PC-9 (cell line): ENCODE data around the gene RNU7-1. TPM values are rescaled to one million over a fixed set of nuclear protein-coding genes. Genes with fewer than 3 reads are reported as not detected.
A peak's percentile ranks its signal among the peaks of the same experiment; 100 is the strongest.

Experiments
- BruUV-seq: library from RNA; stranded (reverse); fragments of 400-500 nt; replicated peaks from 2 replicates; lab custom pipeline; 2021; lab: Mats Ljungman, UMichigan
- CTCF ChIA-PET: fragments of 300-600 bp; sonication (Branson Sonifier 250); formaldehyde crosslinking; loops from one replicate; lab custom pipeline; 2022; ENCODE audit warnings: antibody characterized with exemption; lab: Charles Lee
- POLR2A ChIA-PET: fragments of 300-600 bp; sonication (Branson Sonifier 250); formaldehyde crosslinking; loops from one replicate; lab custom pipeline; 2022; ENCODE audit warnings: antibody characterized with exemption; ENCODE audit not compliant: unreplicated experiment; lab: Charles Lee
- DNase-seq, 2 experiments: peaks; one replicate each; pipeline versions ENCODE4 v3.0.0 to v3.0.0-alpha.2; 2015 to 2022; ENCODE audit warnings: mixed read lengths in 1 of 2
- H2AFZ ChIP-seq: fragments of 200-600 bp; sonication (generic); 2 replicates; pipeline ENCODE4 v1.8.1; 2017; ENCODE audit warnings: antibody characterized with exemption
- H3F3A ChIP-seq: fragments of 200-600 bp; sonication (generic); 2 replicates; pipeline ENCODE4 v1.8.1; 2017; ENCODE audit warnings: antibody characterized with exemption, mild to moderate bottlenecking, low read depth; ENCODE audit not compliant: insufficient read depth
- H3K27ac ChIP-seq: fragments of 200-600 bp; sonication (generic); 2 replicates; pipeline ENCODE4 v1.6.1; 2016; ENCODE audit warnings: mixed run types
- H3K27me3 ChIP-seq: fragments of 200-600 bp; sonication (generic); 2 replicates; pipeline ENCODE4 v1.6.1; 2016; ENCODE audit warnings: low read depth, mixed run types; ENCODE audit not compliant: insufficient read depth
- H3K36me3 ChIP-seq: fragments of 200-600 bp; sonication (generic); 2 replicates; pipeline ENCODE4 v1.6.1; 2016; ENCODE audit warnings: low read depth, mixed run types
- H3K4me1 ChIP-seq: fragments of 200-600 bp; sonication (generic); replicated peaks from 2 replicates; pipeline ENCODE4 v1.6.1; 2016; ENCODE audit warnings: mixed run types; ENCODE audit not compliant: insufficient read depth
- H3K4me2 ChIP-seq: fragments of 200-600 bp; sonication (generic); 2 replicates; pipeline ENCODE4 v1.6.1; 2017; ENCODE audit warnings: mixed run types
- H3K4me3 ChIP-seq: fragments of 200-600 bp; sonication (generic); 2 replicates; pipeline ENCODE4 v1.6.1; 2016; ENCODE audit warnings: mixed run types
- H3K79me2 ChIP-seq: fragments of 200-600 bp; sonication (generic); 2 replicates; pipeline ENCODE4 v1.6.1; 2017; ENCODE audit warnings: low read depth, mixed run types
- H3K9me2 ChIP-seq: fragments of 200-600 bp; sonication (generic); 2 replicates; pipeline ENCODE4 v1.8.1; 2017; ENCODE audit warnings: mild to moderate bottlenecking; ENCODE audit not compliant: insufficient read depth
- H3K9me3 ChIP-seq: fragments of 200-600 bp; sonication (generic); 2 replicates; pipeline ENCODE4 v1.8.1; 2016; ENCODE audit warnings: low read depth; ENCODE audit not compliant: insufficient read depth
- H4K20me1 ChIP-seq: fragments of 200-600 bp; sonication (generic); 2 replicates; pipeline ENCODE4 v1.8.1; 2017; ENCODE audit not compliant: insufficient read depth
- EZH2 ChIP-seq: fragments of 200-600 bp; sonication (generic); IDR thresholded peaks from 2 replicates; pipeline ENCODE4 v1.8.0; 2017; ENCODE audit warnings: antibody characterized with exemption, low read depth
- intact Hi-C: fragments of 100-400 bp; cut with micrococcal nuclease; formaldehyde crosslinking; loops from one replicate; pipeline ENCODE4 v1.10.0; 2022; ENCODE audit not compliant: unreplicated experiment
- total RNA-seq: library from RNA; stranded (reverse); gene quantifications from 2 replicates; pipeline ENCODE4 v1.2.3, GENCODE V29; 2021
- TF ChIP-seq, protein P1 (sequence below): fragments of 200-600 bp; sonication (generic); conservative IDR thresholded peaks from 2 replicates; pipeline ENCODE4 v1.6.1; 2017; ENCODE audit warnings: mixed run types, antibody characterized with exemption, mild to moderate bottlenecking, moderate library complexity

The RNU7-1 gene
- total RNA-seq, 1 experiment from 2014 or later: not detected

GRCh38 chr12:6928022-6928702, 15.5 kb upstream of the RNU7-1 start:
- H4K20me1 ChIP-seq: peaks cover 23% of the 10 kb centered on the region; the same call in 1 of the 2 replicates
- TF ChIP-seq EZH2: no peak
- TF ChIP-seq, protein P1, sequence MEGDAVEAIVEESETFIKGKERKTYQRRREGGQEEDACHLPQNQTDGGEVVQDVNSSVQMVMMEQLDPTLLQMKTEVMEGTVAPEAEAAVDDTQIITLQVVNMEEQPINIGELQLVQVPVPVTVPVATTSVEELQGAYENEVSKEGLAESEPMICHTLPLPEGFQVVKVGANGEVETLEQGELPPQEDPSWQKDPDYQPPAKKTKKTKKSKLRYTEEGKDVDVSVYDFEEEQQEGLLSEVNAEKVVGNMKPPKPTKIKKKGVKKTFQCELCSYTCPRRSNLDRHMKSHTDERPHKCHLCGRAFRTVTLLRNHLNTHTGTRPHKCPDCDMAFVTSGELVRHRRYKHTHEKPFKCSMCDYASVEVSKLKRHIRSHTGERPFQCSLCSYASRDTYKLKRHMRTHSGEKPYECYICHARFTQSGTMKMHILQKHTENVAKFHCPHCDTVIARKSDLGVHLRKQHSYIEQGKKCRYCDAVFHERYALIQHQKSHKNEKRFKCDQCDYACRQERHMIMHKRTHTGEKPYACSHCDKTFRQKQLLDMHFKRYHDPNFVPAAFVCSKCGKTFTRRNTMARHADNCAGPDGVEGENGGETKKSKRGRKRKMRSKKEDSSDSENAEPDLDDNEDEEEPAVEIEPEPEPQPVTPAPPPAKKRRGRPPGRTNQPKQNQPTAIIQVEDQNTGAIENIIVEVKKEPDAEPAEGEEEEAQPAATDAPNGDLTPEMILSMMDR: no peak
- no peak overlapping the region for H3K27ac ChIP-seq
- H3K4me3 ChIP-seq: peak overlapping the region; percentile 82
- peaks cover 48% of the 10 kb centered on the region for H3F3A ChIP-seq
- peaks cover 53% of the 10 kb centered on the region for H3K4me1 ChIP-seq
- peak overlapping the region; percentile 84 for H2AFZ ChIP-seq
- no TSS peak for BruUV-seq
- no peaks in the 10 kb centered on the region for H3K27me3 ChIP-seq
- no peak for DNase-seq
- ChIA-PET POLR2A (interaction anchor here (0.7 kb wide), 1 partner anchor 165 kb away, joined by 3 read pairs; no protein-coding TSS in a partner anchor), CTCF (no interaction called here)
- H3K9me3 ChIP-seq: no peaks in the 10 kb centered on the region
- H3K4me2 ChIP-seq: peak overlapping the region; percentile 95
- intact Hi-C loops: loop anchor here (5.0 kb wide), 1 partner anchor 259 kb away; the partner anchor contains the start of gene PEX5
- peaks cover 60% of the 10 kb centered on the region for H3K79me2 ChIP-seq
- no peaks in the 10 kb centered on the region for H3K9me2 ChIP-seq
- peaks cover 4% of the 10 kb centered on the region; the same call in 1 of the 2 replicates for H3K36me3 ChIP-seq

- intact Hi-C loops: loop anchor here (5.0 kb wide), 1 partner anchor 258 kb away; the partner anchor contains the start of gene PEX5
- peaks cover 67% of the 10 kb centered on the region for H3K79me2 ChIP-seq
- H3K4me1 ChIP-seq: peaks cover 53% of the 10 kb centered on the region
- peak overlapping the region; percentile 95 for H3K4me2 ChIP-seq
- no peak overlapping the region for H3K27ac ChIP-seq
- no peaks in the 10 kb centered on the region for H3K27me3 ChIP-seq
- peak overlapping the region; percentile 84 for H2AFZ ChIP-seq
- H3K9me2 ChIP-seq: no peaks in the 10 kb centered on the region
- no peaks in the 10 kb centered on the region for H3K9me3 ChIP-seq
- CTCF ChIA-PET: interaction anchor here (0.5 kb wide), 2 partner anchors 20 to 180 kb away, joined by 3 to 7 read pairs; partner anchors contain the start of gene C1RL
- H3F3A ChIP-seq: peaks cover 55% of the 10 kb centered on the region
- peaks cover 28% of the 10 kb centered on the region; the same call in 1 of the 2 replicates for H4K20me1 ChIP-seq
- H3K36me3 ChIP-seq: peaks cover 11% of the 10 kb centered on the region
- no peak for TF ChIP-seq EZH2
- TF ChIP-seq, protein P1: no peak
- peak overlapping the region; percentile 82 for H3K4me3 ChIP-seq
- POLR2A ChIA-PET: interaction anchor here (0.7 kb wide), 1 partner anchor 164 kb away, joined by 3 read pairs; no protein-coding TSS in a partner anchor
- no peak for DNase-seq
- BruUV-seq: no TSS peak
Observed at GRCh38 chr12:6928703-6929407, 14.8 kb upstream of the RNU7-1 start.
